Ovary (tissue), 3 donors: ENCODE measurements around the gene TVP23A.

Source experiments
- CTCF ChIP-seq, 3 donors: fragments of 450-650 bp in 2 of 3; fragments of 200-600 bp in 1 of 3; IDR thresholded peaks; one replicate each; pipeline versions ENCODE4 v1.5.1 to v1.8.0; 2016 to 2022; ENCODE audit warnings: antibody characterized with exemption in 3 of 3, mild to moderate bottlenecking in 1 of 3
- EP300 ChIP-seq: sonication (generic); formaldehyde crosslinking; IDR thresholded peaks from one replicate; pipeline ENCODE4 v1.6.1; 2017; ENCODE audit warnings: antibody characterized with exemption
- POLR2A ChIP-seq: fragments of 450-650 bp; IDR thresholded peaks from one replicate; pipeline ENCODE4 v1.6.1; 2017; ENCODE audit warnings: antibody characterized with exemption, mild to moderate bottlenecking, moderate library complexity
- donor health status: DM: no; HTN: no; CAD: no.

DNA sequence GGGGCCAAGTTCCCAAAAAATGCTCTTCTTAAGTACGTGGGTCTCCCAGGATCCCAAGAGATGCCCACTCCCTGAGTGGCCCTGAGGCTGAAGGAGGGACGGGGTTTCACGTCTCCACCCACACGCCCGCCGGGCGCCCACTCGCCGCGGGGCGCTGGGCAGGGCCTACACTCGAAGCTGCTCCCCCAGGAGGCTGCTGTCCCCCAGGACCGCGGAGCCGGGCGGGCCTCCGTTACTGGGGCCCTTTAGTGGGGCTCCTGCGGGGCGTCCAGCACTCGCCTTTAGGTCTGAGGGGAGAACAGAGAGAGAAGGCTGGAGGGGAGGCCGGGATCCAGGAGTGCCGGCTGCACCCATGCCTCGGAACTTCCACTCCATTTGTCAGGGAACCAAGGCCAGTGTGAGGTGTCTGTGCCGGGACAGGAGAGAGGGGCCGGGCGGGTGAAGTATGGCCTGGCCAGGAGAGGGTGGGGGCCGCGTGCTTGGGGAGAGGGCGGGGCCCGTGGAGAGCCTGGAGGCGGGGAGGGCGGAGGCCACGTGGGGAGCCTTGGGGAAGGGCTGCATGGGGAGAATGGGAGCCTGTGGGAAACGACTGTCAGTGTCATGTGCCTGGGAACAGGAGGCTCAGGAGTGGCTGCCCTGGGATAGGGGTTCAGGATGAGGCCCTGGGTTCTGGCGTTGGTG, 56.1 kb downstream of the TVP23A start:
- TF ChIP-seq CTCF (IDR thresholded peaks at IDR 0.05): no peak
- TF ChIP-seq POLR2A: no peak
- no peak for TF ChIP-seq EP300
